RWPE2 (cell line): ENCODE measurements around the gene ADTRP.

Experiments
- ATAC-seq: fragments of 200-7000 bp; cut with Tn5 transposase; 3 replicates; pipeline ENCODE4 v1.9.1; 2021; ENCODE audit warnings: low read depth
- DNase-seq: peaks from one replicate; pipeline ENCODE4 v3.0.0-alpha.2; 2020; ENCODE audit warnings: low spot score
- H3K27ac ChIP-seq: fragments of 450-650 bp; 2 replicates; pipeline ENCODE4 v1.5.1; 2017; ENCODE audit warnings: mild to moderate bottlenecking; ENCODE audit not compliant: poor library complexity, severe bottlenecking
- H3K27me3 ChIP-seq: fragments of 250-450 bp; sonication (Bioruptor Pico); 2 replicates; pipeline ENCODE4 v1.5.1; 2021; ENCODE audit warnings: mild to moderate bottlenecking, moderate library complexity; ENCODE audit not compliant: insufficient read depth, poor library complexity, severe bottlenecking
- H3K36me3 ChIP-seq: fragments of 250-450 bp; sonication (Bioruptor Pico); 2 replicates; pipeline ENCODE4 v1.5.1; 2020; ENCODE audit warnings: low read depth, mild to moderate bottlenecking, moderate library complexity
- H3K4me1 ChIP-seq: fragments of 250-450 bp; sonication (Bioruptor Pico); 2 replicates; pipeline ENCODE4 v1.5.1; 2021; ENCODE audit warnings: mild to moderate bottlenecking, moderate library complexity; ENCODE audit not compliant: insufficient read depth, poor library complexity, severe bottlenecking
- H3K4me3 ChIP-seq: fragments of 250-450 bp; sonication (Bioruptor Pico); 2 replicates; pipeline ENCODE4 v1.5.1; 2021; ENCODE audit warnings: mild to moderate bottlenecking, moderate library complexity; ENCODE audit not compliant: severe bottlenecking
- H3K9me3 ChIP-seq: fragments of 250-450 bp; sonication (Bioruptor Pico); 2 replicates; pipeline ENCODE4 v1.5.1; 2021; ENCODE audit warnings: mild to moderate bottlenecking, moderate library complexity; ENCODE audit not compliant: severe bottlenecking
- CTCF ChIP-seq: fragments of 450-650 bp; IDR thresholded peaks from one replicate; pipeline ENCODE4 v1.5.1; 2017; ENCODE audit warnings: mild to moderate bottlenecking, moderate library complexity; ENCODE audit not compliant: poor library complexity, severe bottlenecking

ADTRP gene

GRCh38 chr6:11791354-11792107 is 12.9 kb upstream of the ADTRP start:
- no peak for ATAC-seq
- H3K27me3 ChIP-seq, result no peaks in the 10 kb centered on the region
- no peak overlapping the region for H3K27ac ChIP-seq
- no peak for DNase-seq
- H3K4me1 ChIP-seq, result no peaks in the 10 kb centered on the region
- H3K9me3 ChIP-seq, result peaks cover 3% of the 10 kb centered on the region
- TF ChIP-seq CTCF, result no peak
- no peaks in the 10 kb centered on the region for H3K36me3 ChIP-seq
- no peak overlapping the region for H3K4me3 ChIP-seq

- H3K36me3 ChIP-seq, result no peaks in the 10 kb centered on the region
- H3K4me3 ChIP-seq, result no peak overlapping the region
- DNase-seq (no peak), ATAC-seq (no peak)
- no peaks in the 10 kb centered on the region for H3K27me3 ChIP-seq
- H3K9me3 ChIP-seq, result peaks cover 3% of the 10 kb centered on the region
- TF ChIP-seq CTCF, result no peak
- no peaks in the 10 kb centered on the region for H3K4me1 ChIP-seq
- H3K27ac ChIP-seq, result no peak overlapping the region
Measured at GRCh38 chr6:11789744-11790143, 11.1 kb upstream of the ADTRP start.

GRCh38 chr6:11788043-11788442 is 9.4 kb upstream of the ADTRP start:
- Histone ChIP-seq H3K9me3 (peaks cover 3% of the 10 kb centered on the region), H3K27ac (no peak overlapping the region), H3K4me3 (no peak overlapping the region), H3K4me1 (no peaks in the 10 kb centered on the region), H3K36me3 (no peaks in the 10 kb centered on the region), H3K27me3 (no peaks in the 10 kb centered on the region)
- no peak for TF ChIP-seq CTCF
- ATAC-seq (no peak), DNase-seq (no peak)

- Histone ChIP-seq H3K4me1 (no peaks in the 10 kb centered on the region), H3K9me3 (no peaks in the 10 kb centered on the region), H3K27ac (no peak overlapping the region), H3K27me3 (no peaks in the 10 kb centered on the region), H3K4me3 (no peak overlapping the region), H3K36me3 (no peaks in the 10 kb centered on the region)
- DNase-seq (no peak), ATAC-seq (no peak)
- no peak for TF ChIP-seq CTCF
Measured at GRCh38 chr6:11785774-11786579, 7.4 kb upstream of the ADTRP start.

- Histone ChIP-seq H3K4me3 (no peak overlapping the region), H3K4me1 (no peaks in the 10 kb centered on the region), H3K27ac (no peak overlapping the region), H3K9me3 (no peaks in the 10 kb centered on the region), H3K36me3 (no peaks in the 10 kb centered on the region), H3K27me3 (no peaks in the 10 kb centered on the region)
- no peak for TF ChIP-seq CTCF
- DNase-seq (no peak), ATAC-seq (peak; percentile 81)
Measured at GRCh38 chr6:11785415-11785773, 6.8 kb upstream of the ADTRP start.
